ENCODE data around the gene ABR. TPM values are rescaled to one million over a fixed set of nuclear protein-coding genes. Genes with fewer than 3 reads are reported as not detected.

Gene ABR
- total and polyA plus RNA-seq, 4 donors: 2.7 to 12.9 (median 6.8) TPM

DNA sequence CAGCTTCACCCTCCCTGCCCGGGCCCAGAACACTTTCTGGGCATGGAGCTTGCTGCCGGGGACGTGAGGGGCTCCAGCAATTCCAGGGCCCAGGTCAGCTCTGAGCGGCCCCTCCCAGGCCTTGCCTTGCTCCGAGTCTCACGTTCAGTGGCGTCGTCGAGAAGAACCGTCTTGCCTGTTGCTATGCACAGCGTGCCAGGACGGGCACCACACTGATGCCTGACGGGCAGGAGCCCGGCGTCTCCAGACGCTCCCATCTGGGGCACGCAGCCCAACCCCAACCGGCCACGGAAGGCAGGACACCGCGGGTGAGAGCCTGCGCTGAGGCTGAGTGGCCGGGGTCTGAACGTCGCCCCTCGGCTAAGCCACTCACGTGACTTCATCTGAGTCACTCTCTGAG is 155.7 kb downstream of the ABR start:
- H3K9me3 ChIP-seq (ENCODE audit: control insufficient read depth in 4 of 4, low read length in 3 of 4): no peaks in the 10 kb centered on the region
- DNase-seq (ENCODE audit: low spot score): no peak
- no peaks in the 10 kb centered on the region for H3K4me1 ChIP-seq (ENCODE audit: control insufficient read depth in 4 of 4, insufficient read depth in 4 of 4, low read length in 3 of 4)
- H3K9ac ChIP-seq (ENCODE audit: low read depth in 1 of 2, low read length in 2 of 2): no peak overlapping the region
- H3K27me3 ChIP-seq (ENCODE audit: control insufficient read depth in 4 of 4, insufficient read depth in 4 of 4, low read length in 3 of 4): no peaks in the 10 kb centered on the region
- no peaks in the 10 kb centered on the region for H3K36me3 ChIP-seq (ENCODE audit: control insufficient read depth in 4 of 4, insufficient read depth in 3 of 4, low read depth in 1 of 4, low read length in 3 of 4)
- no peak overlapping the region for H3K27ac ChIP-seq (ENCODE audit: low read depth in 1 of 2, low read length in 2 of 2)
- H3K4me3 ChIP-seq (ENCODE audit: low read depth in 1 of 3, low read length in 3 of 3): no peak overlapping the region
- TF ChIP-seq YY1 (IDR thresholded peaks at IDR 0.05): no peak
- WGBS: 93% methylated on average over 27 of the region's 27 CpGs

DNA sequence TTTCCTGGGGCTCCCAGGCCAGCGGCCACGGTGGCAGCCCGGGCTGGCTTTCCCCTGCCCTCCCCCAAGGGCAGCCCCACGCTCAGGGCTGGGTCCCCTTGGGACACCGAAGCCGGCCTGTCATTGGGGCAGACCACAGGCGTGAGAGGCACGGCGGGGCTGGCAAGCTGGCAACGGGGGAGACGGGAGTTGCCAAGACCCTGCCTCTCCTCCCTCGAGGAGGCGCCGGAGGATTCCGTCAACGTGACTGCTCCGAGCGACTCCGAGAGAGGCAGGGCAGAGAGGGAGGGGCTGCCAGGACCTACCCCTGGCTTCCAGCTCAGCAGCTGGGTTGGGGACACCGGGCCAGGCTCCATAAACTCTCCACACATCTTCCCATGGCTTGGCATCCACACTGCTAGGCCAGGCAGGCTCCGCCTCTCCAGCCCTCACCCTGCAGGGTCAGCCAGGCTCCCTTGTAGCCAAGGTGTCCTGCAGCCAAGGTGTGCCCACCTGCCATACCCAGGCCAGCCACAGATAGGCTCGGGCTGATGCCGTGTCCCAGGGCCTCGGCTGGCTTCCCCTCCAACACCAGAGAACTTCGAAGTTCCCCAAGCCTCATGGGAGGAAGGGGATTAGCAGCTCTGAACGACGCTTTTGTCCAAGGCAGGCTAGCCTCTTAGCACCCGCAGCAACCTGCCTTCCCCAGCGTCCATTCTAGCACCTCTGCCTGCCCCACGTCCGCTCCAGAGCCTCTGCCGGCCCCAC is 157.3 kb downstream of the ABR start:
- Histone ChIP-seq H3K27me3 (ENCODE audit: control insufficient read depth in 4 of 4, insufficient read depth in 4 of 4, low read length in 3 of 4) (no peaks in the 10 kb centered on the region), H3K4me3 (ENCODE audit: low read depth in 1 of 3, low read length in 3 of 3) (no peak overlapping the region), H3K27ac (ENCODE audit: low read depth in 1 of 2, low read length in 2 of 2) (no peak overlapping the region), H3K9me3 (ENCODE audit: control insufficient read depth in 4 of 4, low read length in 3 of 4) (no peaks in the 10 kb centered on the region), H3K36me3 (ENCODE audit: control insufficient read depth in 4 of 4, insufficient read depth in 3 of 4, low read depth in 1 of 4, low read length in 3 of 4) (no peaks in the 10 kb centered on the region), H3K9ac (ENCODE audit: low read depth in 1 of 2, low read length in 2 of 2) (no peak overlapping the region), H3K4me1 (ENCODE audit: control insufficient read depth in 4 of 4, insufficient read depth in 4 of 4, low read length in 3 of 4) (peaks cover 0 to 4% (median 0%) of the 10 kb centered on the region in 4 donors)
- DNase-seq (ENCODE audit: low spot score): no peak
- WGBS: 85% methylated on average over 32 of the region's 32 CpGs
- TF ChIP-seq, protein P1, sequence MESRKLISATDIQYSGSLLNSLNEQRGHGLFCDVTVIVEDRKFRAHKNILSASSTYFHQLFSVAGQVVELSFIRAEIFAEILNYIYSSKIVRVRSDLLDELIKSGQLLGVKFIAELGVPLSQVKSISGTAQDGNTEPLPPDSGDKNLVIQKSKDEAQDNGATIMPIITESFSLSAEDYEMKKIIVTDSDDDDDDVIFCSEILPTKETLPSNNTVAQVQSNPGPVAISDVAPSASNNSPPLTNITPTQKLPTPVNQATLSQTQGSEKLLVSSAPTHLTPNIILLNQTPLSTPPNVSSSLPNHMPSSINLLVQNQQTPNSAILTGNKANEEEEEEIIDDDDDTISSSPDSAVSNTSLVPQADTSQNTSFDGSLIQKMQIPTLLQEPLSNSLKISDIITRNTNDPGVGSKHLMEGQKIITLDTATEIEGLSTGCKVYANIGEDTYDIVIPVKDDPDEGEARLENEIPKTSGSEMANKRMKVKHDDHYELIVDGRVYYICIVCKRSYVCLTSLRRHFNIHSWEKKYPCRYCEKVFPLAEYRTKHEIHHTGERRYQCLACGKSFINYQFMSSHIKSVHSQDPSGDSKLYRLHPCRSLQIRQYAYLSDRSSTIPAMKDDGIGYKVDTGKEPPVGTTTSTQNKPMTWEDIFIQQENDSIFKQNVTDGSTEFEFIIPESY (IDR thresholded peaks at IDR 0.05): no peak
- TF ChIP-seq EGR1 (IDR thresholded peaks at IDR 0.05; ENCODE audit: low read depth in 2 of 2) (no peak), RXRA (IDR thresholded peaks at IDR 0.05) (no peak), MAX (IDR thresholded peaks at IDR 0.05) (no peak), JUND (IDR thresholded peaks at IDR 0.05) (no peak), GABPA (IDR thresholded peaks at IDR 0.05 in 1 of 2, conservative IDR thresholded peaks at IDR 0.05 in 1 of 2) (no peak), REST (IDR thresholded peaks at IDR 0.05) (no peak), RAD21 (IDR thresholded peaks at IDR 0.05) (no peak), HNF4A (conservative IDR thresholded peaks at IDR 0.05) (no peak), NR2F2 (IDR thresholded peaks at IDR 0.05) (no peak), CTCF (IDR thresholded peaks at IDR 0.05; ENCODE audit: low read depth, low read length, missing input control) (no peak)

Data from liver (tissue), 9 donors.